ENCODE measurements around the gene PDE4D. TPM values are rescaled to one million over a fixed set of nuclear protein-coding genes. Genes with fewer than 3 reads are reported as not detected.

Gene PDE4D
- total and polyA plus RNA-seq, 2 of the 4 experiments (the other 2 are of a cell fraction) = 1.4 to 7.9 TPM

DNA sequence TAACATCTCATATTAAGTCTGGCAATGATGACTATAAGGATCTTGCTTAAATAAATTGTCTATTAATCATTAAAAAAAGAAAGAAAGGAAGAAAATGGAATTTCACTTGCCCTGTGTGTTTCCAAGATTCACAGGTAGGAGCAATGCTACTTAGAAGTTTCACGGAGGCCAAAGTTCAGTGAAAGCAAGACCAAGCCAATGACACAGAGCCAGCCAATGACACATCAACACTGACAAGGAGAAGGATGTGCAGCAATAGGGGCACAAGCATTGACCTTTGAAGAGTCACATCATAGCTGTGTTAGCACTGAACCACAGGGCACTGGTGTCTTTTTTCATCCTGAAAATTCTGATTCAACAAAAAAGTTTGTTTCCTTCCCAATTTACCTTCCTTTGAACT, 364.3 kb downstream of the PDE4D start:
- no peak overlapping the region for H2BK5ac ChIP-seq (ENCODE audit: low read depth, low read length, poor library complexity, severe bottlenecking)
- H3K9ac ChIP-seq (ENCODE audit: low read depth, low read length) = no peak overlapping the region
- WGBS, 2 experiments (ENCODE audit: extremely low coverage in 2 of 2, insufficient read length in 1 of 2) = no CpG with 5 or more reads among the region's 1 CpG
- no peak overlapping the region for H2AK9ac ChIP-seq (replicated peaks; ENCODE audit: low read depth, low read length, poor library complexity)
- no peaks in the 10 kb centered on the region for H3K36me3 ChIP-seq (ENCODE audit: control insufficient read depth, insufficient read depth, low read length)
- H3K4ac ChIP-seq (ENCODE audit: low read depth, low read length) = no peak overlapping the region
- no peak overlapping the region for H3K18ac ChIP-seq (ENCODE audit: low read depth, low read length)
- no peaks in the 10 kb centered on the region for H3K9me3 ChIP-seq (ENCODE audit: control insufficient read depth, insufficient read depth, low read length)
- H3K14ac ChIP-seq (replicated peaks; ENCODE audit: low read depth, low read length) = no peak overlapping the region
- TF ChIP-seq MAFK (IDR thresholded peaks at IDR 0.05; ENCODE audit: low read depth, low read length) = no peak
- no peak for TF ChIP-seq MAZ (IDR thresholded peaks at IDR 0.05; ENCODE audit: borderline replicate concordance, low read depth, low read length)
- TF ChIP-seq CHD1 (IDR thresholded peaks at IDR 0.05; ENCODE audit: low read depth, low read length) = no peak
- no peak for TF ChIP-seq USF2 (IDR thresholded peaks at IDR 0.05; ENCODE audit: low read depth, low read length)
- TF ChIP-seq POLR2A (IDR thresholded peaks at IDR 0.05; ENCODE audit: low read depth, low read length) = no peak
- TF ChIP-seq MXI1 (IDR thresholded peaks at IDR 0.05; ENCODE audit: borderline replicate concordance, low read depth, low read length) = no peak
- TF ChIP-seq RAD21 (IDR thresholded peaks at IDR 0.05; ENCODE audit: low read length) = no peak
- TF ChIP-seq CEBPB (IDR thresholded peaks at IDR 0.05; ENCODE audit: low read depth, low read length) = no peak
- TF ChIP-seq, protein P1, sequence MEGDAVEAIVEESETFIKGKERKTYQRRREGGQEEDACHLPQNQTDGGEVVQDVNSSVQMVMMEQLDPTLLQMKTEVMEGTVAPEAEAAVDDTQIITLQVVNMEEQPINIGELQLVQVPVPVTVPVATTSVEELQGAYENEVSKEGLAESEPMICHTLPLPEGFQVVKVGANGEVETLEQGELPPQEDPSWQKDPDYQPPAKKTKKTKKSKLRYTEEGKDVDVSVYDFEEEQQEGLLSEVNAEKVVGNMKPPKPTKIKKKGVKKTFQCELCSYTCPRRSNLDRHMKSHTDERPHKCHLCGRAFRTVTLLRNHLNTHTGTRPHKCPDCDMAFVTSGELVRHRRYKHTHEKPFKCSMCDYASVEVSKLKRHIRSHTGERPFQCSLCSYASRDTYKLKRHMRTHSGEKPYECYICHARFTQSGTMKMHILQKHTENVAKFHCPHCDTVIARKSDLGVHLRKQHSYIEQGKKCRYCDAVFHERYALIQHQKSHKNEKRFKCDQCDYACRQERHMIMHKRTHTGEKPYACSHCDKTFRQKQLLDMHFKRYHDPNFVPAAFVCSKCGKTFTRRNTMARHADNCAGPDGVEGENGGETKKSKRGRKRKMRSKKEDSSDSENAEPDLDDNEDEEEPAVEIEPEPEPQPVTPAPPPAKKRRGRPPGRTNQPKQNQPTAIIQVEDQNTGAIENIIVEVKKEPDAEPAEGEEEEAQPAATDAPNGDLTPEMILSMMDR (conservative IDR thresholded peaks at IDR 0.05; ENCODE audit: low read depth, low read length) = no peak
- no peak for TF ChIP-seq NFE2L2 (IDR thresholded peaks at IDR 0.05; ENCODE audit: low read depth, low read length)
- no peak for TF ChIP-seq ELK1 (IDR thresholded peaks at IDR 0.05; ENCODE audit: borderline replicate concordance, low read depth, low read length)
- TF ChIP-seq SMC3 (IDR thresholded peaks at IDR 0.05; ENCODE audit: low read depth, low read length) = no peak
- no peak for TF ChIP-seq RFX5 (IDR thresholded peaks at IDR 0.05; ENCODE audit: low read depth, low read length)
- no peak for TF ChIP-seq RCOR1 (IDR thresholded peaks at IDR 0.05; ENCODE audit: insufficient replicate concordance, low read length)
- TF ChIP-seq BHLHE40 (IDR thresholded peaks at IDR 0.05; ENCODE audit: low read depth, low read length) = no peak
- TF ChIP-seq FOS (IDR thresholded peaks at IDR 0.05; ENCODE audit: low read depth, low read length) = no peak
- no peak overlapping the region for H3K4me2 ChIP-seq (ENCODE audit: low read depth, low read length)
- no peak overlapping the region for H3K4me3 ChIP-seq (ENCODE audit: insufficient read depth, low read depth, low read length)
- H3K9me1 ChIP-seq (ENCODE audit: insufficient read depth, low read length) = no peaks in the 10 kb centered on the region
- DNase-seq = no peak
- no peak overlapping the region for H2AK5ac ChIP-seq (ENCODE audit: low read depth, low read length)
- POLR2A ChIA-PET (ENCODE audit: unreplicated experiment) = no interaction called here
- CTCF ChIA-PET = no interaction called here
- no peak overlapping the region for H2AFZ ChIP-seq (replicated peaks; ENCODE audit: low read length, poor library complexity)
- intact Hi-C loops (cut with micrococcal nuclease) (no loop called here), in situ Hi-C loops (cut with MboI; ENCODE audit: low sequenced_read_pairs) (no loop called here), dilution Hi-C loops (cut with HindIII; ENCODE audit: low sequenced_read_pairs, unreplicated experiment) (no loop called here)
- no peaks in the 10 kb centered on the region for H3K79me1 ChIP-seq (ENCODE audit: low read depth in 1 of 2, low read length in 2 of 2)
- no peak overlapping the region for H3K56ac ChIP-seq (ENCODE audit: extremely low read depth, insufficient read depth, low read length)
- H4K91ac ChIP-seq (ENCODE audit: insufficient read depth, low read depth, low read length) = no peak overlapping the region
- ATAC-seq (ENCODE audit: low read depth) = no peak
- BruUV-seq (replicated peaks) = no TSS peak
- no peak overlapping the region for H4K8ac ChIP-seq (ENCODE audit: low read depth in 2 of 2, low read length in 2 of 2)
- H2BK20ac ChIP-seq (ENCODE audit: low read depth, low read length) = no peak overlapping the region
- H3K23ac ChIP-seq (ENCODE audit: low read depth, low read length) = no peak overlapping the region
- no peak overlapping the region for H2BK15ac ChIP-seq (ENCODE audit: low read depth, low read length)
- H4K20me1 ChIP-seq (ENCODE audit: insufficient read depth, low read length) = no peaks in the 10 kb centered on the region
- H4K5ac ChIP-seq (ENCODE audit: low read depth, low read length) = no peak overlapping the region
- H3K27ac ChIP-seq (ENCODE audit: insufficient read depth, low read length) = no peak overlapping the region
- no peaks in the 10 kb centered on the region for H3K4me1 ChIP-seq (ENCODE audit: control insufficient read depth, insufficient read depth, low read length)
- no peaks in the 10 kb centered on the region for H3K27me3 ChIP-seq (ENCODE audit: control insufficient read depth, insufficient read depth, low read length)
- H2BK120ac ChIP-seq (ENCODE audit: low read depth, low read length) = no peak overlapping the region

Data from IMR-90 (cell line).